Measurements from ENCODE around the gene WDR73.

Gene WDR73

GRCh38 chr15:84600687-84601554, 53.2 kb downstream of the WDR73 start, which contains the start of gene ZSCAN2:
ZSCAN2 (plus strand) TSS chr15:84601009; CDS start chr15:84603928, 2,919 bp downstream.
- Histone ChIP-seq H2AFZ (ENCODE audit: low read depth, low read length) (peak within 1 kb of the TSS; percentile 87), H3K27me3 (ENCODE audit: insufficient read depth, low read length) (no peaks in the 10 kb centered on the region), H3K4me3 (ENCODE audit: low read length) (peak within 1 kb of the TSS; percentile 80), H3K9me3 (ENCODE audit: low read length) (no peaks in the 10 kb centered on the region), H3K4me1 (ENCODE audit: insufficient read depth, low read length) (peaks cover 6% of the 10 kb centered on the region), H3K36me3 (ENCODE audit: insufficient read depth, low read length) (peaks cover 20% of the 10 kb centered on the region)

- peak overlapping the region; percentile 80 for H3K4me3 ChIP-seq (ENCODE audit: low read length)
- peaks cover 15% of the 10 kb centered on the region for H3K36me3 ChIP-seq (ENCODE audit: insufficient read depth, low read length)
- H3K4me1 ChIP-seq (ENCODE audit: insufficient read depth, low read length) = peaks cover 6% of the 10 kb centered on the region
- H3K9me3 ChIP-seq (ENCODE audit: low read length) = no peaks in the 10 kb centered on the region
- no peaks in the 10 kb centered on the region for H3K27me3 ChIP-seq (ENCODE audit: insufficient read depth, low read length)
- H2AFZ ChIP-seq (ENCODE audit: low read depth, low read length) = peak overlapping the region; percentile 87
Observed at GRCh38 chr15:84600331-84600686, 53.8 kb downstream of the WDR73 start.

- Histone ChIP-seq H3K4me1 (ENCODE audit: insufficient read depth, low read length) (peaks cover 6% of the 10 kb centered on the region), H3K27me3 (ENCODE audit: insufficient read depth, low read length) (no peaks in the 10 kb centered on the region), H3K9me3 (ENCODE audit: low read length) (no peaks in the 10 kb centered on the region), H2AFZ (ENCODE audit: low read depth, low read length) (no peak overlapping the region), H3K4me3 (ENCODE audit: low read length) (peak overlapping the region; percentile 80), H3K36me3 (ENCODE audit: insufficient read depth, low read length) (peaks cover 11% of the 10 kb centered on the region)
Observed at GRCh38 chr15:84599906-84600305, 54.2 kb downstream of the WDR73 start.

GRCh38 chr15:84598993-84599392, 55.1 kb downstream of the WDR73 start:
- H3K27me3 ChIP-seq (ENCODE audit: insufficient read depth, low read length) = no peaks in the 10 kb centered on the region
- H3K9me3 ChIP-seq (ENCODE audit: low read length) = no peaks in the 10 kb centered on the region
- no peak overlapping the region for H3K4me3 ChIP-seq (ENCODE audit: low read length)
- peaks cover 6% of the 10 kb centered on the region for H3K4me1 ChIP-seq (ENCODE audit: insufficient read depth, low read length)
- H2AFZ ChIP-seq (ENCODE audit: low read depth, low read length) = no peak overlapping the region
- H3K36me3 ChIP-seq (ENCODE audit: insufficient read depth, low read length) = peaks cover 5% of the 10 kb centered on the region

- no peak overlapping the region for H3K4me3 ChIP-seq (ENCODE audit: low read length)
- no peaks in the 10 kb centered on the region for H3K9me3 ChIP-seq (ENCODE audit: low read length)
- no peak overlapping the region for H2AFZ ChIP-seq (ENCODE audit: low read depth, low read length)
- peaks cover 6% of the 10 kb centered on the region for H3K4me1 ChIP-seq (ENCODE audit: insufficient read depth, low read length)
- no peaks in the 10 kb centered on the region for H3K36me3 ChIP-seq (ENCODE audit: insufficient read depth, low read length)
- no peaks in the 10 kb centered on the region for H3K27me3 ChIP-seq (ENCODE audit: insufficient read depth, low read length)
Observed at GRCh38 chr15:84598250-84598649, 55.8 kb downstream of the WDR73 start.

- H3K4me3 ChIP-seq (ENCODE audit: low read length) = no peak overlapping the region
- H3K27me3 ChIP-seq (ENCODE audit: insufficient read depth, low read length) = no peaks in the 10 kb centered on the region
- H2AFZ ChIP-seq (ENCODE audit: low read depth, low read length) = no peak overlapping the region
- peaks cover 6% of the 10 kb centered on the region for H3K4me1 ChIP-seq (ENCODE audit: insufficient read depth, low read length)
- H3K9me3 ChIP-seq (ENCODE audit: low read length) = no peaks in the 10 kb centered on the region
- H3K36me3 ChIP-seq (ENCODE audit: insufficient read depth, low read length) = no peaks in the 10 kb centered on the region
Observed at GRCh38 chr15:84597296-84597695, 56.8 kb downstream of the WDR73 start.

- no peaks in the 10 kb centered on the region for H3K36me3 ChIP-seq (ENCODE audit: insufficient read depth, low read length)
- no peaks in the 10 kb centered on the region for H3K4me1 ChIP-seq (ENCODE audit: insufficient read depth, low read length)
- H3K9me3 ChIP-seq (ENCODE audit: low read length) = no peaks in the 10 kb centered on the region
- H2AFZ ChIP-seq (ENCODE audit: low read depth, low read length) = no peak overlapping the region
- no peak overlapping the region for H3K4me3 ChIP-seq (ENCODE audit: low read length)
- H3K27me3 ChIP-seq (ENCODE audit: insufficient read depth, low read length) = no peaks in the 10 kb centered on the region
Observed at GRCh38 chr15:84595660-84596059, 58.4 kb downstream of the WDR73 start.

- H3K9me3 ChIP-seq (ENCODE audit: low read length) = no peaks in the 10 kb centered on the region
- H2AFZ ChIP-seq (ENCODE audit: low read depth, low read length) = no peak overlapping the region
- H3K36me3 ChIP-seq (ENCODE audit: insufficient read depth, low read length) = no peaks in the 10 kb centered on the region
- H3K27me3 ChIP-seq (ENCODE audit: insufficient read depth, low read length) = no peaks in the 10 kb centered on the region
- no peak overlapping the region for H3K4me3 ChIP-seq (ENCODE audit: low read length)
- no peaks in the 10 kb centered on the region for H3K4me1 ChIP-seq (ENCODE audit: insufficient read depth, low read length)
Observed at GRCh38 chr15:84594617-84595290, 59.3 kb downstream of the WDR73 start.

GRCh38 chr15:84591815-84592214, 62.3 kb downstream of the WDR73 start:
- H2AFZ ChIP-seq (ENCODE audit: low read depth, low read length) = no peak overlapping the region
- H3K4me3 ChIP-seq (ENCODE audit: low read length) = no peak overlapping the region

GRCh38 chr15:84590406-84590805, 63.7 kb downstream of the WDR73 start:
- Histone ChIP-seq H3K4me3 (ENCODE audit: low read length) (no peak overlapping the region), H3K4me1 (ENCODE audit: insufficient read depth, low read length) (peaks cover 19% of the 10 kb centered on the region), H3K9me3 (ENCODE audit: low read length) (no peaks in the 10 kb centered on the region), H3K36me3 (ENCODE audit: insufficient read depth, low read length) (no peaks in the 10 kb centered on the region), H3K27me3 (ENCODE audit: insufficient read depth, low read length) (no peaks in the 10 kb centered on the region), H2AFZ (ENCODE audit: low read depth, low read length) (no peak overlapping the region)

More at GRCh38 chr15:84591815-84592214, 62.3 kb downstream of the WDR73 start:
- peaks cover 15% of the 10 kb centered on the region for H3K4me1 ChIP-seq (ENCODE audit: insufficient read depth, low read length)
- H3K27me3 ChIP-seq (ENCODE audit: insufficient read depth, low read length) = no peaks in the 10 kb centered on the region
- H3K36me3 ChIP-seq (ENCODE audit: insufficient read depth, low read length) = no peaks in the 10 kb centered on the region
- H3K9me3 ChIP-seq (ENCODE audit: low read length) = no peaks in the 10 kb centered on the region

All from neuron (in vitro differentiated cells).